Activated naive CD8-positive, alpha-beta T cell treated with anti-CD3 and anti-CD28 coated beads, Interleukin-2, amount 10 ng/mL, durations not matched to agents 7 days and 5 days (primary cell): ENCODE data around the gene RNU1-1. TPM values are rescaled to one million over a fixed set of nuclear protein-coding genes. Genes with fewer than 3 reads are reported as not detected.
A peak's percentile ranks its signal among the peaks of the same experiment; 100 is the strongest.
"Not testable (repeated sequence)": the region's sequence is repeated elsewhere in the genome, so short reads cannot be mapped to it uniquely, and the experiment has no call there.

Experiments
- ATAC-seq: fragments of 150-1000 bp; cut with Tn5 transposase; one replicate; pipeline ENCODE4 v1.10.0; 2021; ENCODE audit warnings: low read depth, moderate library complexity
- POLR2A ChIA-PET: fragments of 350-600 bp; sonication (Branson Sonifier 250); formaldehyde crosslinking; loops from one replicate; lab custom pipeline; 2021; ENCODE audit warnings: antibody characterized with exemption; lab: Charles Lee
- DNase-seq: peaks from one replicate; pipeline ENCODE4 v3.0.0; 2021
- H3K27ac Mint-ChIP-seq: one replicate; pipeline ENCODE4 v1.8.0; 2022; ENCODE audit warnings: mild to moderate bottlenecking, mixed read lengths
- H3K27me3 Mint-ChIP-seq: one replicate; pipeline ENCODE4 v1.8.0; 2022; ENCODE audit warnings: mild to moderate bottlenecking, moderate library complexity, mixed read lengths
- H3K36me3 Mint-ChIP-seq: one replicate; pipeline ENCODE4 v1.8.0; 2021; ENCODE audit warnings: mild to moderate bottlenecking, mixed read lengths
- H3K4me1 Mint-ChIP-seq: one replicate; pipeline ENCODE4 v1.8.0; 2021; ENCODE audit warnings: mixed read lengths
- H3K4me3 Mint-ChIP-seq: one replicate; pipeline ENCODE4 v1.8.0; 2022; ENCODE audit warnings: mild to moderate bottlenecking, moderate library complexity, mixed read lengths
- H3K9me3 Mint-ChIP-seq: one replicate; pipeline ENCODE4 v1.8.0; 2021; ENCODE audit warnings: mixed read lengths
- total RNA-seq, 2 experiments: library from RNA; stranded (reverse); gene quantifications; one replicate each; pipeline ENCODE4 v1.2.3, GENCODE V29; 2021

RNU1-1 gene
- total RNA-seq, 2 experiments from 2014 or later, result 3,257 to 3,430 TPM

DNA sequence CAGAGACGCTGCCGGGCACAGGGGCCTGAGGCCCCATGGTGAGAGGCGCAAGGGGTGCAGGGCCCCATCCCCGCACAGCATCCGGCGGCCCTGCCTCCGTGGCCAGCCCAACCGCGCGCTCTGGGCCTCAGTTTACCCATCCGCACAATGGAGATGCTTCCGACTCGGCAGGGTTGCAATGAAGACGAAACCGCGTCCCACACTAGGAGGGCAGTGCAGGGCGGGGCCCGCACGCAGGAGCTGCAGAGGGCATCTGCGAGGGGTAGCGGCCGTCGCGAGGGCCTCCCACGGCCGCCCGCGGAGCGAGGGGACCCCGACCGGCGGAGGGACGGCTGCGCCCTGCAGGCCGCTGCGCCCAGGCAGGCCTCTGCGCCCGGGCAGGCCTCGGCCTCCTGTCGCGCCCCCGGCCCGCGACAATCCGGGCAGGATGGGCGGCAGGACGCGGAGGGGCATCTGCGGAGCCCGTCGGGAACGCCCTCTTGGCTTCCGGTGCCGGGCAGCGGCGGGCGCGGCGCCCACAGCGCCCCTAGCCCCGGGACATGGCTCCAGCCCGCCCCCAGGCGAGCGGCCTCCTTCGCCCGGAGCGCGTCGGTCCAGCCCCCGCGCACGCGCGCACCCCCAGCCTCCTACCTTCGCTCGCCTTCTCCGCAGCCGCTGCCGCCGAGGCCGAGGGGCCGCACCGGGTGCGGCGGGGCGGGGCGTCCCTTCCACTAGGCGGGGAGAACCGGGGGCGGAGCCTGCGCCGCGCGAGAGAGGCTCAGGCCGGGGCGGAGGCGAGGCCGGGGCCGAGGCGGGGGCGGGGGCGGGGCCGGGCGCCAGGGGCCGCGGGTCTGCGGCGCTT is 15.3 kb downstream of the RNU1-1 start:
- H3K4me1 Mint-ChIP-seq, result peaks cover 17% of the 10 kb centered on the region
- peak overlapping the region; percentile 73 for H3K27ac Mint-ChIP-seq
- no peaks in the 10 kb centered on the region for H3K9me3 Mint-ChIP-seq
- H3K36me3 Mint-ChIP-seq, result peaks cover 1% of the 10 kb centered on the region
- ATAC-seq, result peak; percentile 93
- DNase-seq, result peak; percentile 91
- POLR2A ChIA-PET, result interaction anchor here (0.6 to 2.1 kb wide), 4 partner anchors 15 to 57 kb away, joined by 3 to 19 read pairs (median 6); partner anchors contain the start of gene RNU1-1
- H3K4me3 Mint-ChIP-seq, result peak overlapping the region; percentile 76
- H3K27me3 Mint-ChIP-seq, result no peaks in the 10 kb centered on the region

DNA sequence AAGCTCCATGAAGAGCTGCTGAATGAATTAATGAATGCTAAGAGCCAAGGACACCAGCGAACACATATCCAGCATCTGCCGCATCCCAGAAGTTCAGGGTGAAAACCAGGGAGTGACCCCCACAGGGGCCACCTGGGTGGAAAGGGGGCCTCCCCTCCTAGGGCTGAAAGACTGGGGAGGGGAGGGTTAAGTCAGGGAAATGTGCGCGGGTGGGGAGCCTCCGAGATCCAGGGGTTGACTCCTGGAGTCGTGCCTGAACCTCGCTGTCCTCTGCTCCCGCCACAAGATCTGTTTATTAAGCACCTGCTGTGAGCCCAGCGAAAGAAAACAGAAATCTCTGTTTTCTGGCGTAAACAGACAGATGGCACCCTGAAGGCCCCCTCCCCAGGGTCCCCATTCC is 16.0 kb downstream of the RNU1-1 start:
- H3K9me3 Mint-ChIP-seq, DNase-seq, H3K27me3 Mint-ChIP-seq, ATAC-seq, H3K36me3 Mint-ChIP-seq: not testable (repeated sequence)
- Mint-ChIP-seq H3K27ac (peak overlapping the region; percentile 60), H3K4me3 (peak overlapping the region; percentile 72), H3K4me1 (peaks cover 17% of the 10 kb centered on the region)
- POLR2A ChIA-PET, result interaction anchor here (2.1 kb wide), 1 partner anchor 16 kb away, joined by 19 read pairs; the partner anchor contains the start of gene RNU1-1

DNA sequence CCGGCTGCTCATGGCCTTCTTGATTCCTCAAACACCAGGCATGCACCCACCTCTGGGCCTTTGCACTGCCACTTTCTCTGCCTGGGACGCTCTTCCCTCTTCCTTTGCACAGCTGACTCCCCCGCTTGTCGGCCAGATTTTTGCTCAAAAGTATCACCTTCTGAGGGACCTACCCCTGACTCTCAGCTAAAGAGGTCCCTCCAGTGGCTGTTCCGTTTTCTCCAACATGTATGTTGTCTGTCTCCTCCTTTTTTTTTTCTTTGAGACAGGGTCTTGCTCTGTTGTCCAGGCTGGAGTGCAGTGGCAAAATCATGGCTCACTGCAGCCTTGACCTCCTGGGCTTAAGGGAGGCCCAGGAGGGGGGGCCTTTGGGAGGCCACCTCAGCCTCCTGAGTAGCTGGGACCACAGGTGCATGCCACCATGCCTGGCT is 16.6 kb downstream of the RNU1-1 start:
- peaks cover 20% of the 10 kb centered on the region for H3K4me1 Mint-ChIP-seq
- not testable (repeated sequence) for DNase-seq, H3K9me3 Mint-ChIP-seq, H3K36me3 Mint-ChIP-seq, H3K27ac Mint-ChIP-seq, H3K27me3 Mint-ChIP-seq, ATAC-seq
- peak overlapping the region; percentile 69 for H3K4me3 Mint-ChIP-seq
- POLR2A ChIA-PET, result interaction anchor here (0.6 to 2.1 kb wide), 2 partner anchors 16 to 633 kb away, joined by 4 to 19 read pairs; partner anchors contain the start of gene RNU1-1

DNA sequence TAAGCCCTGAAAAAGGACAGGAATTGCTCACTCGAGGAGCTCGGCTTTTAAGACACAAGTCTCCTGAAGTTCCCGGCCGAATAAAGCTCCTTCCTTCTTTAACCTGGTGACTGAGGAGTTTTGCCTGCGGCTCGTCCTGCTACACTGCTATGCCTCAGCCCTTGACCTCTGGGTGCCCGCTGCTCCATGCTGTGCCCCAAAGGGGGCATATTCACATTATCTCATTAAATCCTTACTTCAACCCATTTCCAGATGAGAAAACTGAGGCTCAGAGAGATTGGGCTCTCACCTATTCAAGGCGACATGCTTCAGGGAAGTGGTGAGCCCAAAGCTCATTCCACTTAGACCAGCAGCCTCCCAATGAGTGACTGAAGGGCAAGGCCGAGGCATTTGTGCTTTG is 20.4 kb downstream of the RNU1-1 start:
- H3K9me3 Mint-ChIP-seq, ATAC-seq, H3K36me3 Mint-ChIP-seq, H3K27me3 Mint-ChIP-seq, H3K27ac Mint-ChIP-seq, H3K4me3 Mint-ChIP-seq: not testable (repeated sequence)
- peak; percentile 7 for DNase-seq
- POLR2A ChIA-PET, result interaction anchor here (1.1 kb wide), 1 partner anchor 20 kb away, joined by 4 read pairs; the partner anchor contains the start of gene RNU1-1
- peaks cover 13% of the 10 kb centered on the region for H3K4me1 Mint-ChIP-seq

DNA sequence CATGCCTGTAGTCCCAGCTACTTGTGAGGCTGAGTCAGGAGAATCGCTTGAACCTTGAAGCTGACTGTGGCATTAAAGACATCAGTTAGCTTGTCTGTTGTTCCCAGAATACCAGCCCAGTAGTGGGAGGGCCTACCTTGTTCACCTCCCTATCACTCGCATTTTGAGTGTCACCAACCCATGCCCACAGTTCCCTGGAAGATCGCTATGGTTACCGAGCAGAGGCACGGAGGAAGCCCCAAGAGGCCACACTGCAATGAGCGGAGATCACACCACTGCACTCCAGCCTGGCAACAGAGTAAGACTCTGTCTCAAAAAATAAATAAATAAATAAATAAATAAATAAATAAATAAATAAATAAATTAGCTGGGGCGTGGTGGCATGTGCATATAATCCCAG is 21.1 kb downstream of the RNU1-1 start:
- H3K27ac Mint-ChIP-seq, result not testable (repeated sequence)

DNA sequence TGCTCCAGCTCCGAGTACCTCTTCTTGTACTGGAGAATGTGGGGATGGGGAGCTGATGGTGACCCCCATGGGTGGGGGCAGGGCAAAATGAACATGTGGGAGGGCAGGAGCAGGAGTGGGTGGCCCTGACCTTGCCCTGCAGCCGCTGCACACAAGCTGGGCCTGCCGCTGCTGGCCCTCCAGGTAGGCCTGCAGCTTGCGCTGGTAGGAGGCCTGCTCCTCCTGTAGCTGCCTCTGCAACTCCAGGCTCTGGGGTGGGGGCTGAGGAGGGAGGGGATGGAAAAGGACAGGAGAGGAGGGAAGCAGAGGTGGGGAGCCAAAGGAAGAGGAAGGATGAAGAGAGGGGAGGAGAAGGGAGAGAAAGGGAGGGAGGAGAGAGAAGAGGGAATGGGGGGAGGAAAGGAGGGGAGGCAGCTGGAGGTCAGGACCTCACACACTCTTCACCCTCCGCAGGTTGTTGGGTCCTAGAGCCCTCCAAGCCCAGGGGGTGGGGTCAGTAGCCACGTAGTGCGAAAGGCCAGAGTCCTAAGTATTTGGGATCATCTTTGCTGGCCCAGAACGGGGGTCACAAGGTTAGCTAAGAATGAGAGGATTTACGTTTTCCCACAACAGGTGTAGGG is 22.9 kb downstream of the RNU1-1 start:
- Mint-ChIP-seq H3K4me1 (peaks cover 4% of the 10 kb centered on the region), H3K4me3 (no peak overlapping the region), H3K27me3 (no peaks in the 10 kb centered on the region), H3K27ac (no peak overlapping the region), H3K36me3 (no peaks in the 10 kb centered on the region), H3K9me3 (no peaks in the 10 kb centered on the region)
- DNase-seq, result peak; percentile 13
- POLR2A ChIA-PET, result no interaction called here
- ATAC-seq, result no peak

More for the DNA sequence above, 21.1 kb downstream of the RNU1-1 start:
- POLR2A ChIA-PET, result interaction anchor here (1.1 kb wide), 1 partner anchor 21 kb away, joined by 4 read pairs; the partner anchor contains the start of gene RNU1-1
- H3K9me3 Mint-ChIP-seq, H3K36me3 Mint-ChIP-seq, H3K27me3 Mint-ChIP-seq, H3K4me3 Mint-ChIP-seq, ATAC-seq: not testable (repeated sequence)
- peak; percentile 15 for DNase-seq
- peaks cover 13% of the 10 kb centered on the region for H3K4me1 Mint-ChIP-seq

DNA sequence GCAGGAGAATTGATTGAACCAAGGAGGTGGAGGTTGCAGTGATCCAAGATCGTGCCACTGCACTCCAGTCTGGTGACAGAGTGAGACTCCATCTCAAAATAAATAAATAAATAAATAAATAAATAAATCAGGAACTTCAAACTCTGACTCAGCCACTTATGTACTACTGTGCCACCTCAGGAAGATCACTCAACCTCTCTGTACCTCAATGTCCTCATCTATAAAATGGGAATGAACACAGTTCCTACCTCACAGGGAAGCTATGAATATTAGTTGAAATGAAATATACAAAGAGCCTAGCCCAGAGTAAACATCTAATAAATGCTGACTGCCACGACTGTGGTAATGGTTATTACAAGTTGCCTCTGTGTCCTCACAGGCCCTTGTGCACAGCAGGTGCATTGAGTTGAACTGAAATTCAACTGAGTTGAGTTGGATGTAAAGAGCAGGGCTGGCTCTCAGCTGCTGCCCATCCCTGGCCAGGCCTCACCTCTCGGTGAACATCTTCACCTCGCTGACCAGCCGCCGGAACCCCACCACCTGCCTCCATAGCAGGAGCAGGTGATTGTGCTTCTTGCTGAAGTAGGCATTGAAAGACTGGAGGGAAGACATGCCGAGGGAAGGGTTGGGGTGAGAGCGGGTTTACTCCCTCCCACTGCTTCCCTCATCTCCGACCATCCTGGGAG is 24.7 kb downstream of the RNU1-1 start:
- H3K36me3 Mint-ChIP-seq, H3K4me3 Mint-ChIP-seq, H3K4me1 Mint-ChIP-seq, H3K27me3 Mint-ChIP-seq, H3K9me3 Mint-ChIP-seq, ATAC-seq, H3K27ac Mint-ChIP-seq: not testable (repeated sequence)
- POLR2A ChIA-PET, result interaction anchor here (0.6 kb wide), 1 partner anchor 151 kb away, joined by 3 read pairs; no protein-coding TSS in a partner anchor
- peak; percentile 14 for DNase-seq

DNA sequence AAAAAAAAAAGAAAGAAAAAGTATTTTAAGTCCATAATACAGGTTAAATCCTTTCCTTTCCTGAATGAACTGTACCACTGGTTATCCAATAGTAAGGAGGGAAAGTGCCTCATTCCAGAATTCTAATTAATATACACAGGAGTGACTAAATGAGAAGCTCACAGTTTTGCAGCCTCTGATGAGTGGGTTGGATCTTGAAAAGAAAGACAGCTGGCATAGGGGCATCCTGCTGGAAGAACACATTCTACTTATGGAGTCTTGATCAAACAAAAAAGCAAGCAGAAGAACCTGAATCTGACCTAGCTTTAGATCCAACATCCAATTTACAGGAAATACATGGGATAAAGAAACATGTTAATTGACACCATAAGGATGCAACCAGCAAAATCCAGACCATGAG is 27.1 kb downstream of the RNU1-1 start:
- H3K4me3 Mint-ChIP-seq, H3K36me3 Mint-ChIP-seq, H3K27ac Mint-ChIP-seq, POLR2A ChIA-PET, DNase-seq, H3K4me1 Mint-ChIP-seq, H3K27me3 Mint-ChIP-seq, ATAC-seq, H3K9me3 Mint-ChIP-seq: not testable (repeated sequence)

DNA sequence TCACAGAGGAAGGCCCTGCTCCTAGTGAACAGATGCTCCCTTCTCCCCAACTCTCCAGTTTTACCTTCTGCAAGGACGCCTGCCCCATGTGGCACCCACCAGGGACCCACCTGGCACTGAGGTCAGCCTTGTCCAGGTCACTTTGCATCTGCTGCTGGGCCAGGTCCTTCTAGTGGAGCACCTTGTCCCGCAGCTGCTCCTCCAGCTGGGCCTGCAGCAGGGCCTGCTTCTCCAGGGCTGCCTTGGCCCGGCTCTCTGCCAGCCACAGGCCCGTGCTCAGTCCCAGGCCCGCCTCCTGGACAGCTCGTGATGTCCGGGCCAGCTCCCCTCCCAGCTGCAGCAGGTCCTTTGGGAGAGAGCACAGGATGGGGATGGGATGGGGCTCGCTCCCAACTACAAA is 27.8 kb downstream of the RNU1-1 start:
- peak; percentile 19 for DNase-seq
- H3K9me3 Mint-ChIP-seq, H3K27ac Mint-ChIP-seq, H3K4me3 Mint-ChIP-seq, H3K36me3 Mint-ChIP-seq, ATAC-seq, H3K27me3 Mint-ChIP-seq, H3K4me1 Mint-ChIP-seq: not testable (repeated sequence)
- POLR2A ChIA-PET, result interaction anchor here (0.6 kb wide), 1 partner anchor 83 kb away, joined by 5 read pairs; no protein-coding TSS in a partner anchor

DNA sequence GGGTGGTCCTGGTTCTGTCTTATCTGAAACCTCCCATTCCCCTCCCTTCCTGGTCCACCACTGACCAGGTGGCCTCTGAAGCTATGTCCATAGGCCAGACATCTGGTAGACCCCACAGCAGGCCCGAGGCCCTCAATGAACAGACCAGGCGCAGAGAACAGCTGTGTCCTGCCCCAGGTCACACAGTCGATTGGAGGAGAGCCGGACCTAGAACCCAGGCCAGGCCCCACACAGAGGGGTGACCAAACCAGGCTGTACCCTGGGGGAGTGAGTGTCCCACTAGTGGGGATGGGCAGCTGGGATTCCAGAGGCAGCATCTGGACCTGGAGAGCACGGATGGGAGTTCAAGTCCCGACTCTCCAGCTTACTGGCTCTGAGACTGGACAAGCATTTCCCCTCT is 29.2 kb downstream of the RNU1-1 start:
- Mint-ChIP-seq H3K9me3 (no peaks in the 10 kb centered on the region), H3K4me3 (no peak overlapping the region), H3K27me3 (no peaks in the 10 kb centered on the region), H3K4me1 (no peaks in the 10 kb centered on the region), H3K27ac (no peak overlapping the region), H3K36me3 (peaks cover 3% of the 10 kb centered on the region)
- POLR2A ChIA-PET, result no interaction called here
- ATAC-seq (no peak), DNase-seq (peak; percentile 23)

DNA sequence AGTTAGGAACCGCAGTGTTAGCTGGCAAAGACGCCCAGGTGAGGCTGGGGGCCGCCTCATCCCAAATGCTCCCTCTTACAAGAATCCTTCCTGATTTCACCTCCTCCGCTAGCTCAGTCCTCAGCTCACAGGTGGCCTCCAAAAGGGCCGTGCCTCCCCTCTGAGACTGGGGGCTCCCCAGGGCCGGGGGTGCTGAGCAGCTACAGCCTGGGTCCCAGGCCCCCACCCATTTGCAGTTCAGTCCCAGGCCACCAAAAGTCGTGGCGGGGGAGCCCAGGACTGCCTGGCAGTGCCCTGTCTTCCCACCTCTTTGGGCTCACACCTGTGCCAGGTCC is 29.6 kb downstream of the RNU1-1 start:
- DNase-seq (peak; percentile 23), ATAC-seq (no peak)
- Mint-ChIP-seq H3K9me3 (no peaks in the 10 kb centered on the region), H3K4me3 (no peak overlapping the region), H3K27me3 (no peaks in the 10 kb centered on the region), H3K36me3 (peaks cover 4% of the 10 kb centered on the region), H3K4me1 (no peaks in the 10 kb centered on the region), H3K27ac (no peak overlapping the region)
- POLR2A ChIA-PET, result no interaction called here

DNA sequence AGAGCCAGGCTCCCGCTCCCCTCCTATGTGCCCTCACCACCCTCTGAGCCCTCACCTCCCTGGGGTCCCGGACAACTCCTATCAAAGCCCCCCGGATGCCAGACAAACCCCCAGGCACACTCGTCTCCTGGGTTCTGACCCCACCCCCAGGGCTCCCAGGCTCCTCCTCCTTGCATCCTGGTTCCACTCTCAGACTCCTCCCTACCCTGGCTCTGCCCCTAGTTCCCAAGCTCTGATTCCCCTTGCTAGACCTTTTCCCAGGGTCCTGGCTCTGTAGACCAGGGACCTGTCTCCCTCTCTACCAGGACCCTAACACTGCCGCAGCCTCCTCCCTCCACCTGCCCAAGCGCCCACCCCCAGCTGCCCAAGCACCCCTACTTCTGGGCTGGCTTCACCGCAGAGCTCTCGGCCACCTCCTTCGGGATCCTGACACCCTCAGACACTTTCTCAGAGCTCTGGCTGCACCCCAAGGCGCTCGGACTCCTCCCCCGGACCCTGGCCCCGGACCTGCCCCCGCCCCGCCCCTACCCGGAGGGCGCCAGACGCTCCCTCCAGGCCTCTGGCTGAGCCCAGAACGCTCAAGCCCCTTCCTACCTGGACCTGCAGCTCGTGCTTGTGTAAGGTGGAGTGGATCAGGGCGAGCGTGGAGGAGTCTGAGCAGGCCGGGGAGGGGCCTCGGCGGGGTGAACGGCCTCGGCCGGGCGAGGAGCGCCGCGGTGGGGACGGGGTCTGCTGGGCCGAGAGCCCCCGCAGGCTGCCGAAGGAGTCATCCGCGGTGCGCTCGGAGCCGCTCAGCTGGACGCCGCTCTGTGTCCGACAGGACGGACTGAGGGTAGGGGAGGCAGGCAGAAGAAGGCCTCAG is 30.2 kb downstream of the RNU1-1 start:
- H3K4me3 Mint-ChIP-seq, H3K4me1 Mint-ChIP-seq, ATAC-seq, H3K36me3 Mint-ChIP-seq, H3K27ac Mint-ChIP-seq, H3K9me3 Mint-ChIP-seq, H3K27me3 Mint-ChIP-seq: not testable (repeated sequence)
- POLR2A ChIA-PET, result interaction anchor here (1.0 kb wide), 1 partner anchor 30 kb away, joined by 3 read pairs; no protein-coding TSS in a partner anchor
- DNase-seq, result peak; percentile 21
